EH (cell line): ENCODE data around the gene UNCX.
"Not testable (repeated sequence)": the region's sequence is repeated elsewhere in the genome, so short reads cannot be mapped to it uniquely, and the experiment has no call there.

Experiments used
- DNase-seq: peaks from one replicate; pipeline ENCODE4 v3.0.0-alpha.2; 2015; ENCODE audit warnings: low read depth

The UNCX gene

GRCh38 chr7:1257863-1258262 lies 25.2 kb downstream of the UNCX start:
- no peak for DNase-seq

GRCh38 chr7:1259621-1260243 lies 27.1 kb downstream of the UNCX start:
- DNase-seq, result no peak

GRCh38 chr7:1260244-1260635 lies 27.6 kb downstream of the UNCX start:
- no peak for DNase-seq

GRCh38 chr7:1261036-1261435 lies 28.4 kb downstream of the UNCX start:
- DNase-seq, result not testable (repeated sequence)

GRCh38 chr7:1262441-1262840 lies 29.8 kb downstream of the UNCX start:
- no peak for DNase-seq

GRCh38 chr7:1263391-1263951 lies 30.8 kb downstream of the UNCX start:
- no peak for DNase-seq

GRCh38 chr7:1264345-1265280 lies 31.9 kb downstream of the UNCX start:
- no peak for DNase-seq

- no peak for DNase-seq
Measured at GRCh38 chr7:1267016-1267900, 34.6 kb downstream of the UNCX start.

- no peak for DNase-seq
Measured at GRCh38 chr7:1268076-1268815, 35.6 kb downstream of the UNCX start.

GRCh38 chr7:1268866-1269265 lies 36.2 kb downstream of the UNCX start:
- no peak for DNase-seq

- no peak for DNase-seq
Measured at GRCh38 chr7:1269336-1269890, 36.7 kb downstream of the UNCX start.

GRCh38 chr7:1270181-1270580 lies 37.5 kb downstream of the UNCX start:
- DNase-seq, result no peak

- no peak for DNase-seq
Measured at GRCh38 chr7:1271046-1271445, 38.4 kb downstream of the UNCX start.

GRCh38 chr7:1271656-1272055 lies 39.0 kb downstream of the UNCX start:
- no peak for DNase-seq

- not testable (repeated sequence) for DNase-seq
Measured at GRCh38 chr7:1272136-1272535, 39.5 kb downstream of the UNCX start.

- DNase-seq, result no peak
Measured at GRCh38 chr7:1274121-1274875, 41.6 kb downstream of the UNCX start.

- no peak for DNase-seq
Measured at GRCh38 chr7:1274876-1275375, 42.3 kb downstream of the UNCX start.

GRCh38 chr7:1275451-1276381 lies 43.0 kb downstream of the UNCX start:
- no peak for DNase-seq

GRCh38 chr7:1276626-1277175 lies 44.0 kb downstream of the UNCX start:
- DNase-seq, result no peak
